ENCODE results near the gene EHMT1.

EHMT1 gene

DNA sequence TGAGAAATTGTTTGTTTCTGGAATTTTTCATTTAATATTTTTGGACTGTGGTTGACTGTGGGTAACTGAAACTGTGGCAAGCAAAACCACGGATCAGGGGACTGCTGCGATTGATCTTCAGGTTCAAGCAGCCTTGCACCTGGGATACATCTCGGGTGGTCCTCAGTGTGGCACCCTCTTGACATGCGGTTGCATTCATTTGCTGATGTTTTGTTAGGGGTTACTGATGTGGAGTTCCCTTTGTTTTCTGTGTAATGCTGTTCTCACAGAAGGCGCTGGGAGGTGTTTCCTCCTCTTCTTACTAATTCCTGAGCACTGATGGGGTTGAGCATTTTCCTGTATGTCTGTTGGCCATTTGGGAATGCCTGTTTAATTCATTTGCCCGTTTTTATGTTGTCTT lies 60.4 kb downstream of the EHMT1 start:
- Histone ChIP-seq H3K27ac (ENCODE audit: low read length) (no peak overlapping the region), H3K9me3 (ENCODE audit: control insufficient read depth in 1 of 2, low read length in 2 of 2) (no peaks in the 10 kb centered on the region)

GRCh38 chr9:137679695-137680305 lies 61.0 kb downstream of the EHMT1 start:
- H3K27me3 ChIP-seq (ENCODE audit: low read depth, low read length): no peaks in the 10 kb centered on the region
- no peaks in the 10 kb centered on the region for H3K9me3 ChIP-seq (ENCODE audit: control insufficient read depth in 1 of 2, low read length in 2 of 2)
- peaks cover 0 to 8% of the 10 kb centered on the region in 2 donors for H3K4me1 ChIP-seq (ENCODE audit: control insufficient read depth in 1 of 2, insufficient read depth in 2 of 2, low read length in 2 of 2)
- H3K4me3 ChIP-seq (ENCODE audit: low read depth in 1 of 2, low read length in 2 of 2): no peak overlapping the region
- H3K36me3 ChIP-seq (ENCODE audit: control insufficient read depth in 1 of 2, insufficient read depth in 2 of 2, low read length in 2 of 2): no peaks in the 10 kb centered on the region
- H3K27ac ChIP-seq (ENCODE audit: low read length): no peak overlapping the region

More for the DNA sequence above, 60.4 kb downstream of the EHMT1 start:
- Histone ChIP-seq H3K36me3 (ENCODE audit: control insufficient read depth in 1 of 2, insufficient read depth in 2 of 2, low read length in 2 of 2) (no peaks in the 10 kb centered on the region), H3K4me3 (ENCODE audit: low read depth in 1 of 2, low read length in 2 of 2) (no peak overlapping the region), H3K27me3 (ENCODE audit: low read depth, low read length) (no peaks in the 10 kb centered on the region), H3K4me1 (ENCODE audit: control insufficient read depth in 1 of 2, insufficient read depth in 2 of 2, low read length in 2 of 2) (peaks cover 1 to 14% of the 10 kb centered on the region in 2 donors)

- Histone ChIP-seq H3K4me1 (ENCODE audit: control insufficient read depth in 1 of 2, insufficient read depth in 2 of 2, low read length in 2 of 2) (peaks cover 0 to 10% of the 10 kb centered on the region in 2 donors), H3K36me3 (ENCODE audit: control insufficient read depth in 1 of 2, insufficient read depth in 2 of 2, low read length in 2 of 2) (no peaks in the 10 kb centered on the region), H3K9me3 (ENCODE audit: control insufficient read depth in 1 of 2, low read length in 2 of 2) (no peaks in the 10 kb centered on the region), H3K4me3 (ENCODE audit: low read depth in 1 of 2, low read length in 2 of 2) (no peak overlapping the region), H3K27me3 (ENCODE audit: low read depth, low read length) (no peaks in the 10 kb centered on the region), H3K27ac (ENCODE audit: low read length) (no peak overlapping the region)
These were observed 61.9 kb downstream of the EHMT1 start for GRCh38 chr9:137680444-137681358.

- no peaks in the 10 kb centered on the region for H3K27me3 ChIP-seq (ENCODE audit: low read depth, low read length)
- no peaks in the 10 kb centered on the region for H3K36me3 ChIP-seq (ENCODE audit: control insufficient read depth in 1 of 2, insufficient read depth in 2 of 2, low read length in 2 of 2)
- H3K4me1 ChIP-seq (ENCODE audit: control insufficient read depth in 1 of 2, insufficient read depth in 2 of 2, low read length in 2 of 2): peaks cover 0 to 10% of the 10 kb centered on the region in 2 donors
- H3K27ac ChIP-seq (ENCODE audit: low read length): no peak overlapping the region
- no peak overlapping the region for H3K4me3 ChIP-seq (ENCODE audit: low read depth in 1 of 2, low read length in 2 of 2)
- no peaks in the 10 kb centered on the region for H3K9me3 ChIP-seq (ENCODE audit: control insufficient read depth in 1 of 2, low read length in 2 of 2)
These were observed 63.8 kb downstream of the EHMT1 start for GRCh38 chr9:137682428-137683105.

GRCh38 chr9:137683262-137683864 lies 64.6 kb downstream of the EHMT1 start:
- H3K36me3 ChIP-seq (ENCODE audit: control insufficient read depth in 1 of 2, insufficient read depth in 2 of 2, low read length in 2 of 2): no peaks in the 10 kb centered on the region
- H3K4me1 ChIP-seq (ENCODE audit: control insufficient read depth in 1 of 2, insufficient read depth in 2 of 2, low read length in 2 of 2): peaks cover 0 to 12% of the 10 kb centered on the region in 2 donors
- no peak overlapping the region for H3K4me3 ChIP-seq (ENCODE audit: low read depth in 1 of 2, low read length in 2 of 2)
- no peak overlapping the region for H3K27ac ChIP-seq (ENCODE audit: low read length)
- H3K27me3 ChIP-seq (ENCODE audit: low read depth, low read length): no peaks in the 10 kb centered on the region
- no peaks in the 10 kb centered on the region for H3K9me3 ChIP-seq (ENCODE audit: control insufficient read depth in 1 of 2, low read length in 2 of 2)

DNA sequence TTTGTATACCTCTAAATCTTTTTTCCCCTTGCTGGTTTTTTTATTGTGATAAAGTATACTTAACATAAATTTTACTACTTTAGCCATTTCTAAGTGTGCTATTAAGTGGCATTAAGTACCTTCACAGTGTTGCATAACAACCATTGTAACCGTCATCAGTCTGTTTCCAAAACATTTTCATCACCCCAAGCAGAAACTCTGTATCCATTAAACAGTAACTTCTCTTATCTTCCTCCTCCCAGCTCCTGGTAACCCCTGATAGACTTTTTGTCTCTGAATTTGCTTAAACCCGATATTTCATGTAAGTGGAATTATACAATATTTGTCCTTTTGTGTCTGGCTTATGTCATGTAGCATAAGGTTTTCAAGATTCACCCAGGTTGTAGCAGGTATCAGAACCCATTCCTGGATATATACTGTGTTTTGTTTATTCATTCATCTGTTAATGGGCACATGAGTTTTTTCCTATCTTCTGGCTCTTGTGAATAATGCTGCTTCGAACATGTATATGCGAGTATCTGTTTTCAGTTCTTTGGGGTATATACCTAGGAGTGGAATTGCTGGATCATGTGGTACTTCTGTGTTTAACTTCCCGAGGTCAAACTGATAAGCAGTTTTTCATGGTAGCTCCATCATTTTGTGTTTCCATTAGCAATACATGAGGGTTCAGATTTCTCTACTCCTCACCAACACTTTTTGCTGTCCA lies 66.4 kb downstream of the EHMT1 start:
- peaks cover 0 to 16% of the 10 kb centered on the region in 2 donors for H3K4me1 ChIP-seq (ENCODE audit: control insufficient read depth in 1 of 2, insufficient read depth in 2 of 2, low read length in 2 of 2)

DNA sequence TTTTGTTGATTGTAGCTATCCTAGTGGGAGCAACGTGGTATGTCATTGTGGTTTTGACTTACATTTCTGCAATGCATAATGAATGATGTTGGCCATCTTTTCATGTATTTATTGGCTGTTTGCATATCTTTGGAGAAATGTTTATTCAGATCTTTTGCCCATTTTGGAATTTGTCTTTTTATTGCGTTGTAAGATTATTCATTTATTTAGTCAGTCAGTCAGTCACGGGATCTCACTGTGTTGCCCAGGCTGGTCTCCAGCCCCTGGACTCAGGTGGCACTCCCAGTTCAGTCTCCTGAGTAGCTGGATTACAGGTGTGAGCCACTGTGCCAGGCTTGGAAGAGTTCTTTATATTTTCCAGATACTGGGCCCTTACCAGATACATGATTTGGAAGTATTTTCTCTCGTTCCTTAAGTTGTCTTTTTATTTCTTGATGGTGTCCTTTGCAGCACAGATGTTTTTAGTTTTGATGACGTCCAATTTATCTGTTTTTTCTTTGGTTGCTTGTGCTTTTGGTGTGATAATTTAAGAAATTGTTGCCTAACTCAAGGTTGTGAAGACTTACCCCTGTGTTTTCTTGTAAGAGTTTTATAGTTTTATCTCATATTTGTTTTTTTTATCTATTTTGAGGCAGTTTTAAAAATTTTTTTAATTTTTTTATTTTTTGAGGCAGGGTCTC lies 67.1 kb downstream of the EHMT1 start:
- Histone ChIP-seq H3K9me3 (ENCODE audit: control insufficient read depth in 1 of 2, low read length in 2 of 2) (no peaks in the 10 kb centered on the region), H3K4me1 (ENCODE audit: control insufficient read depth in 1 of 2, insufficient read depth in 2 of 2, low read length in 2 of 2) (peaks cover 0 to 18% of the 10 kb centered on the region in 2 donors), H3K27ac (ENCODE audit: low read length) (no peak overlapping the region)

More for the DNA sequence above, 66.4 kb downstream of the EHMT1 start:
- no peaks in the 10 kb centered on the region for H3K36me3 ChIP-seq (ENCODE audit: control insufficient read depth in 1 of 2, insufficient read depth in 2 of 2, low read length in 2 of 2)
- H3K4me3 ChIP-seq (ENCODE audit: low read depth in 1 of 2, low read length in 2 of 2): no peak overlapping the region
- no peaks in the 10 kb centered on the region for H3K9me3 ChIP-seq (ENCODE audit: control insufficient read depth in 1 of 2, low read length in 2 of 2)
- H3K27me3 ChIP-seq (ENCODE audit: low read depth, low read length): no peaks in the 10 kb centered on the region
- no peak overlapping the region for H3K27ac ChIP-seq (ENCODE audit: low read length)

GRCh38 chr9:137688261-137688660 lies 69.5 kb downstream of the EHMT1 start:
- Histone ChIP-seq H3K4me3 (ENCODE audit: low read depth in 1 of 2, low read length in 2 of 2) (no peak overlapping the region), H3K9me3 (ENCODE audit: control insufficient read depth in 1 of 2, low read length in 2 of 2) (no peaks in the 10 kb centered on the region), H3K4me1 (ENCODE audit: control insufficient read depth in 1 of 2, insufficient read depth in 2 of 2, low read length in 2 of 2) (peaks cover 7 to 34% of the 10 kb centered on the region in 2 donors), H3K27ac (ENCODE audit: low read length) (no peak overlapping the region), H3K36me3 (ENCODE audit: control insufficient read depth in 1 of 2, insufficient read depth in 2 of 2, low read length in 2 of 2) (no peaks in the 10 kb centered on the region), H3K27me3 (ENCODE audit: low read depth, low read length) (no peaks in the 10 kb centered on the region)

More for the DNA sequence above, 67.1 kb downstream of the EHMT1 start:
- H3K36me3 ChIP-seq (ENCODE audit: control insufficient read depth in 1 of 2, insufficient read depth in 2 of 2, low read length in 2 of 2): no peaks in the 10 kb centered on the region
- H3K4me3 ChIP-seq (ENCODE audit: low read depth in 1 of 2, low read length in 2 of 2): no peak overlapping the region
- no peaks in the 10 kb centered on the region for H3K27me3 ChIP-seq (ENCODE audit: low read depth, low read length)

DNA sequence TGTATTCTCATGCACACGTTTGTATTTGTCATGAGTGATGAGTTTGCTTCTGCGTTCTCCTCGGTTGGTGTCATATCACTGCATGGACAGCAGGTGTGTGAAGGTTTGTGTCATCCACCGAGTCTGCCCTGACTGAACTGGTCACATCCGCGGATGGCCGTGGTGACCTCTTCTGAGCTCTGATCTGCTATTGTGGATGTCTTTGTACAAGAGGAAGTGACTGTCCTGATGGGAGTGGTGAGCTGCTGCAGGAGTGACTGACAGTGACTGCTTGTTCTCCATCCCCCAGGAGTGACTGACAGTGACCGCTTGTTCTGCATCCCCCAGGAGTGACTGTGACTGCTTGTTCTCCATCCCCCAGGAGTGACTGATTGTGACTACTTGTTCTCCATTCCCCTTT lies 69.9 kb downstream of the EHMT1 start:
- Histone ChIP-seq H3K4me3 (ENCODE audit: low read depth in 1 of 2, low read length in 2 of 2) (no peak overlapping the region), H3K27me3 (ENCODE audit: low read depth, low read length) (no peaks in the 10 kb centered on the region), H3K9me3 (ENCODE audit: control insufficient read depth in 1 of 2, low read length in 2 of 2) (no peaks in the 10 kb centered on the region), H3K4me1 (ENCODE audit: control insufficient read depth in 1 of 2, insufficient read depth in 2 of 2, low read length in 2 of 2) (peaks cover 7 to 34% of the 10 kb centered on the region in 2 donors), H3K36me3 (ENCODE audit: control insufficient read depth in 1 of 2, insufficient read depth in 2 of 2, low read length in 2 of 2) (no peaks in the 10 kb centered on the region), H3K27ac (ENCODE audit: low read length) (no peak overlapping the region)

- Histone ChIP-seq H3K27ac (ENCODE audit: low read length) (no peak overlapping the region), H3K4me1 (ENCODE audit: control insufficient read depth in 1 of 2, insufficient read depth in 2 of 2, low read length in 2 of 2) (peaks cover 7 to 34% of the 10 kb centered on the region in 2 donors), H3K9me3 (ENCODE audit: control insufficient read depth in 1 of 2, low read length in 2 of 2) (no peaks in the 10 kb centered on the region), H3K36me3 (ENCODE audit: control insufficient read depth in 1 of 2, insufficient read depth in 2 of 2, low read length in 2 of 2) (no peaks in the 10 kb centered on the region), H3K27me3 (ENCODE audit: low read depth, low read length) (no peaks in the 10 kb centered on the region), H3K4me3 (ENCODE audit: low read depth in 1 of 2, low read length in 2 of 2) (no peak overlapping the region)
These were observed 71.1 kb downstream of the EHMT1 start for GRCh38 chr9:137689745-137690529.

Measured in muscle layer of duodenum (tissue), 2 donors.